GM18499 (cell line): Measurements from ENCODE around the gene HIVEP2.

ENCODE experiments used
- ATAC-seq: cut with Tn5 transposase; IDR thresholded peaks from one replicate; pipeline ENCODE4 v1.9.1; 2021; ENCODE audit warnings: moderate number of reproducible peaks; ENCODE audit not compliant: insufficient read depth, unreplicated experiment

The HIVEP2 gene

GRCh38 chr6:142897659-142898058 lies 47.3 kb downstream of the HIVEP2 start:
- no peak for ATAC-seq

- ATAC-seq, result no peak
Observed at GRCh38 chr6:142896732-142897131, 48.2 kb downstream of the HIVEP2 start.

GRCh38 chr6:142893088-142893487 lies 51.9 kb downstream of the HIVEP2 start:
- no peak for ATAC-seq

- ATAC-seq, result no peak
Observed at GRCh38 chr6:142892254-142893021, 52.5 kb downstream of the HIVEP2 start.

- ATAC-seq, result no peak
Observed at GRCh38 chr6:142891454-142891853, 53.5 kb downstream of the HIVEP2 start.

GRCh38 chr6:142888456-142888855 lies 56.5 kb downstream of the HIVEP2 start:
- ATAC-seq, result no peak

- ATAC-seq, result no peak
Observed at GRCh38 chr6:142887517-142887916, 57.5 kb downstream of the HIVEP2 start.

- ATAC-seq, result peak; percentile 66
Observed at GRCh38 chr6:142886431-142887170, 58.4 kb downstream of the HIVEP2 start.

- peak; percentile 56 for ATAC-seq
Observed at GRCh38 chr6:142885182-142885867, 59.7 kb downstream of the HIVEP2 start.

- no peak for ATAC-seq
Observed at GRCh38 chr6:142884214-142885035, 60.6 kb downstream of the HIVEP2 start.

- ATAC-seq, result no peak
Observed at GRCh38 chr6:142883011-142883410, 62.0 kb downstream of the HIVEP2 start.

- no peak for ATAC-seq
Observed at GRCh38 chr6:142881761-142882160, 63.2 kb downstream of the HIVEP2 start.

- ATAC-seq, result no peak
Observed at GRCh38 chr6:142881290-142881689, 63.7 kb downstream of the HIVEP2 start.

- ATAC-seq, result no peak
Observed at GRCh38 chr6:142880201-142880600, 64.8 kb downstream of the HIVEP2 start.

GRCh38 chr6:142879527-142879926 lies 65.4 kb downstream of the HIVEP2 start:
- ATAC-seq, result no peak

- no peak for ATAC-seq
Observed at GRCh38 chr6:142879076-142879475, 65.9 kb downstream of the HIVEP2 start.

GRCh38 chr6:142878407-142878806 lies 66.6 kb downstream of the HIVEP2 start:
- no peak for ATAC-seq

GRCh38 chr6:142874676-142875075 lies 70.3 kb downstream of the HIVEP2 start:
- no peak for ATAC-seq

- ATAC-seq, result no peak
Observed at GRCh38 chr6:142872376-142872775, 72.6 kb downstream of the HIVEP2 start.

- ATAC-seq, result peak; percentile 90
Observed at GRCh38 chr6:142871910-142872331, 73.1 kb downstream of the HIVEP2 start.
